OCI-LY3 (cell line): ENCODE measurements around the gene GARIN5B.
"Not testable (repeated sequence)": the region's sequence is repeated elsewhere in the genome, so short reads cannot be mapped to it uniquely, and the experiment has no call there.

Experiments
- H2AFZ ChIP-seq: fragments of 200-600, 300-600 bp; shearing (Covaris generic); 2 replicates; pipeline ENCODE4 v1.6.0; 2014; ENCODE audit warnings: antibody characterized with exemption, low read depth, low read length
- H3K27ac ChIP-seq: fragments of 200-600, 300-600 bp; sonication (generic); 2 replicates; pipeline ENCODE4 v1.5.1; 2014; ENCODE audit warnings: mild to moderate bottlenecking, low read length, moderate library complexity, mixed read lengths
- H3K27me3 ChIP-seq: fragments of 200-600, 300-600 bp; sonication (generic); 2 replicates; pipeline ENCODE4 v1.6.1; 2014; ENCODE audit warnings: low read depth, low read length, mixed read lengths
- H3K36me3 ChIP-seq: fragments of 200-600, 300-600 bp; sonication (generic); replicated peaks from 2 replicates; pipeline ENCODE3; 2014; ENCODE audit warnings: low read depth, low read length, mixed read lengths
- H3K4me1 ChIP-seq: fragments of 300-600, 200-600 bp; sonication (generic); 2 replicates; pipeline ENCODE4 v1.6.1; 2014; ENCODE audit warnings: low read length, mixed read lengths
- H3K4me2 ChIP-seq: fragments of 200-600, 300-600 bp; sonication (generic); 2 replicates; pipeline ENCODE4 v1.6.1; 2014; ENCODE audit warnings: low read length, mixed read lengths
- H3K4me3 ChIP-seq: fragments of 300-600, 200-600 bp; sonication (generic); 2 replicates; pipeline ENCODE4 v1.5.1; 2014; ENCODE audit warnings: antibody characterized with exemption, mild to moderate bottlenecking, low read length, moderate library complexity
- H3K79me2 ChIP-seq: fragments of 300-600, 200-600 bp; shearing (Covaris generic); 2 replicates; pipeline ENCODE4 v1.6.1; 2014; ENCODE audit warnings: mild to moderate bottlenecking, low read length, mixed read lengths
- H3K9ac ChIP-seq: fragments of 300-600, 200-600 bp; shearing (Covaris generic); 2 replicates; pipeline ENCODE4 v1.6.0; 2014; ENCODE audit warnings: mild to moderate bottlenecking, low read length, moderate library complexity
- H3K9me3 ChIP-seq: fragments of 200-600, 300-600 bp; shearing (Covaris generic); 2 replicates; pipeline ENCODE4 v1.6.1; 2014; ENCODE audit warnings: low read length, mixed read lengths; ENCODE audit not compliant: insufficient read depth
- H4K20me1 ChIP-seq: fragments of 200-600, 300-600 bp; sonication (generic); 2 replicates; pipeline ENCODE4 v1.6.1; 2016; ENCODE audit warnings: low read length, mixed read lengths; ENCODE audit not compliant: insufficient read depth
- CTCF ChIP-seq: fragments of 200-600, 300-600 bp; sonication (generic); IDR thresholded peaks from 2 replicates; pipeline ENCODE4 v1.5.1; 2014; ENCODE audit warnings: antibody characterized with exemption, low read length, low read depth
- EZH2phosphoT487 ChIP-seq: fragments of 200-600 bp; shearing (Covaris generic); IDR thresholded peaks from 2 replicates; pipeline ENCODE4 v1.6.1; 2018; ENCODE audit warnings: antibody characterized with exemption, mixed run types, low read depth

The GARIN5B gene

GRCh38 chr19:55405638-55406037 is 42.6 kb upstream of the GARIN5B start:
- Histone ChIP-seq H3K9me3 (peaks cover 3% of the 10 kb centered on the region), H3K79me2 (peaks cover 47% of the 10 kb centered on the region), H3K27me3 (no peaks in the 10 kb centered on the region), H3K4me3 (peak overlapping the region; percentile 86), H3K36me3 (peaks cover 58% of the 10 kb centered on the region), H3K9ac (no peak overlapping the region), H4K20me1 (peaks cover 51% of the 10 kb centered on the region), H3K4me1 (peaks cover 19% of the 10 kb centered on the region), H2AFZ (no peak overlapping the region), H3K4me2 (peak overlapping the region; percentile 86), H3K27ac (no peak overlapping the region)
- TF ChIP-seq CTCF (no peak), EZH2phosphoT487 (no peak)

DNA sequence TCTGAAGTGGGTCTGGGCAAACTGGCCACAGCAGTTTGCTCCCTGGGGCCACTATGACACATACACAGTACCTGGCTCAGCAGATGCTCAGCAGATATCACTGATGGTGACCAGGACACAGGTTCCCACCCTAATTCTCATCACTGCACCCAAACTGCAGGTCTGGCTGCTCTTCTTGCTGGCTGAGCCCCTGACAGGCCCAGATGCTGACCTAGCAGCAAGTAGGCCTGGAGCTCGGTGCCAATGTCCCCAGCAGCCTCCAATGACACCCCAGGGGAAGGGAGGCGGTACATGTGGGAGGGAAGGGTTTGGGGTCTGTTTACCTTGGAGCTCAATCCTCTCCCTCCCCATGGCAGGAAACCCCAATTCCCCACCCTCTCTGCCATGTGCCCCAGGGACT is 39.4 kb upstream of the GARIN5B start:
- TF ChIP-seq CTCF (no peak), EZH2phosphoT487 (no peak)
- no peak overlapping the region for H3K4me3 ChIP-seq
- H3K4me2 ChIP-seq: no peak overlapping the region
- peaks cover 47% of the 10 kb centered on the region for H3K79me2 ChIP-seq
- H3K27ac ChIP-seq: no peak overlapping the region
- H2AFZ ChIP-seq: no peak overlapping the region
- no peaks in the 10 kb centered on the region for H3K9me3 ChIP-seq
- no peaks in the 10 kb centered on the region for H3K27me3 ChIP-seq
- peaks cover 24% of the 10 kb centered on the region for H3K4me1 ChIP-seq
- H4K20me1 ChIP-seq: peaks cover 67% of the 10 kb centered on the region
- H3K9ac ChIP-seq: no peak overlapping the region
- peaks cover 57% of the 10 kb centered on the region for H3K36me3 ChIP-seq

GRCh38 chr19:55401390-55401789 is 38.3 kb upstream of the GARIN5B start:
- Histone ChIP-seq H4K20me1 (peaks cover 64% of the 10 kb centered on the region), H3K4me1 (peaks cover 23% of the 10 kb centered on the region), H3K36me3 (peaks cover 47% of the 10 kb centered on the region), H3K79me2 (peaks cover 36% of the 10 kb centered on the region)
- not testable (repeated sequence) for H3K4me2 ChIP-seq, H3K27me3 ChIP-seq, H3K27ac ChIP-seq, H3K9ac ChIP-seq, H2AFZ ChIP-seq, H3K9me3 ChIP-seq, H3K4me3 ChIP-seq

GRCh38 chr19:55400281-55401087 is 37.4 kb upstream of the GARIN5B start:
- H3K9me3 ChIP-seq: no peaks in the 10 kb centered on the region
- no peak overlapping the region for H3K4me3 ChIP-seq
- H3K4me2 ChIP-seq: no peak overlapping the region
- H3K4me1 ChIP-seq: peaks cover 14% of the 10 kb centered on the region
- H3K9ac ChIP-seq: no peak overlapping the region
- H4K20me1 ChIP-seq: peaks cover 55% of the 10 kb centered on the region
- H2AFZ ChIP-seq: no peak overlapping the region
- peaks cover 38% of the 10 kb centered on the region for H3K36me3 ChIP-seq
- peaks cover 27% of the 10 kb centered on the region for H3K79me2 ChIP-seq
- no peaks in the 10 kb centered on the region for H3K27me3 ChIP-seq
- TF ChIP-seq EZH2phosphoT487 (no peak), CTCF (no peak)
- H3K27ac ChIP-seq: no peak overlapping the region
